KMS-11 (cell line): ENCODE data around the gene ZFR.
"Not testable (repeated sequence)": the region's sequence is repeated elsewhere in the genome, so short reads cannot be mapped to it uniquely, and the experiment has no call there.

Experiments
- H2AFZ ChIP-seq: fragments of 200-600 bp; sonication (generic); 2 replicates; pipeline ENCODE4 v1.6.1; 2016; ENCODE audit warnings: antibody characterized with exemption, mixed run types, low read depth
- H3K27ac ChIP-seq: fragments of 200-600 bp; sonication (generic); 2 replicates; pipeline ENCODE4 v1.6.1; 2016; ENCODE audit warnings: mild to moderate bottlenecking, mixed run types
- H3K27me3 ChIP-seq: fragments of 200-600 bp; sonication (generic); 2 replicates; pipeline ENCODE4 v1.6.1; 2017; ENCODE audit warnings: mild to moderate bottlenecking, low read depth, mixed run types, moderate library complexity; ENCODE audit not compliant: insufficient read depth
- H3K36me3 ChIP-seq: fragments of 200-600 bp; sonication (generic); 2 replicates; pipeline ENCODE4 v1.6.1; 2017; ENCODE audit warnings: mild to moderate bottlenecking, mixed run types; ENCODE audit not compliant: insufficient read depth
- H3K4me1 ChIP-seq: fragments of 200-600 bp; sonication (generic); 2 replicates; pipeline ENCODE4 v1.6.1; 2016; ENCODE audit warnings: mild to moderate bottlenecking, low read depth, mixed run types; ENCODE audit not compliant: poor library complexity, severe bottlenecking
- H3K4me2 ChIP-seq: fragments of 200-600 bp; sonication (generic); 2 replicates; pipeline ENCODE4 v1.7.0; 2016; ENCODE audit warnings: mild to moderate bottlenecking, mixed run types
- H3K4me3 ChIP-seq: fragments of 200-600 bp; sonication (generic); IDR thresholded peaks from 2 replicates; pipeline ENCODE4 v1.6.1; 2017; ENCODE audit warnings: low read depth, low read length, mixed read lengths; ENCODE audit not compliant: insufficient read depth
- H3K79me2 ChIP-seq: fragments of 200-600 bp; sonication (generic); 2 replicates; pipeline ENCODE4 v1.6.1; 2016; ENCODE audit warnings: low read depth, mixed run types; ENCODE audit not compliant: insufficient read depth
- H3K9ac ChIP-seq: fragments of 200-600 bp; sonication (generic); 2 replicates; pipeline ENCODE4 v1.6.1; 2016; ENCODE audit warnings: mild to moderate bottlenecking, mixed run types
- H4K20me1 ChIP-seq: fragments of 200-600 bp; sonication (generic); 2 replicates; pipeline ENCODE4 v1.6.1; 2016; ENCODE audit warnings: mild to moderate bottlenecking, mixed run types; ENCODE audit not compliant: insufficient read depth
- TF ChIP-seq, protein P1 (sequence below): fragments of 200-600 bp; sonication (generic); conservative IDR thresholded peaks from 2 replicates; pipeline ENCODE4 v1.6.1; 2017; ENCODE audit warnings: low read depth, mild to moderate bottlenecking, antibody characterized with exemption, low read length, moderate library complexity, mixed read lengths

ZFR gene

DNA sequence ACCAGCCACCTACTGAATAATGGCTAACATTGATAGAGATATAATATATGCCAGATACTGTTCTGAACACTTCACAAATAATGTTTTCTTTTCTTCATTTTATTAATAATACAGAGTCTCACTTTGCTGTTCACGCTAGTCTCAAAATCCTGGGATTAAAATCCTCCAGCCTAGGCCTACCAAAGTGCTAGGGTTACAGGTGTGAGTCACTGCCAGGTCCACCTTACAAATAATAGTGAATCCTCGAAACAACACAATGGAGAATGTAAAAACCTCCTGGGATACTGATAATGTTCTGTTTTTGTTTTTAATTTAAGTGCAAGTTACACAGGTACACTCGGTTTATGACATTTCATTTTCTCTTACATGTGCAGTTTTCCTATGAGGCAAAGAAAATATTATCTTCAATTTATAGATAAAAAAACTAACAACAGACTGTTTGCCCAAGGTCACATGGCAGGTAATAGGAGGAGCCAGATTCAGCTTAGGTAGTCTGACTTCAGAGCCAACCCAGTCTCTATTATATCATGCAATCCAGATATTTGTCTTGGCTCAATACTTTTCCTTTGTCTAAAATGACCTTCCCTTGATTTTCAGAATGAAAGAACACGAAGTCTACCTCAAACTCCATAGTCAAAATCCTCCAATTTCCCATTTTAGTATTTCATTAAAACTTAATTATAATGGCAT is 7.8 kb downstream of the ZFR start:
- Histone ChIP-seq H3K9ac (no peak overlapping the region), H4K20me1 (peaks cover 41% of the 10 kb centered on the region), H3K4me2 (no peak overlapping the region), H3K4me3 (no peak overlapping the region), H3K36me3 (peaks cover 9% of the 10 kb centered on the region; the same call in 1 of the 2 replicates), H3K27ac (no peak overlapping the region), H3K27me3 (no peaks in the 10 kb centered on the region), H3K4me1 (peaks cover 51% of the 10 kb centered on the region), H2AFZ (no peak overlapping the region), H3K79me2 (peaks cover 99% of the 10 kb centered on the region)
- TF ChIP-seq, protein P1, sequence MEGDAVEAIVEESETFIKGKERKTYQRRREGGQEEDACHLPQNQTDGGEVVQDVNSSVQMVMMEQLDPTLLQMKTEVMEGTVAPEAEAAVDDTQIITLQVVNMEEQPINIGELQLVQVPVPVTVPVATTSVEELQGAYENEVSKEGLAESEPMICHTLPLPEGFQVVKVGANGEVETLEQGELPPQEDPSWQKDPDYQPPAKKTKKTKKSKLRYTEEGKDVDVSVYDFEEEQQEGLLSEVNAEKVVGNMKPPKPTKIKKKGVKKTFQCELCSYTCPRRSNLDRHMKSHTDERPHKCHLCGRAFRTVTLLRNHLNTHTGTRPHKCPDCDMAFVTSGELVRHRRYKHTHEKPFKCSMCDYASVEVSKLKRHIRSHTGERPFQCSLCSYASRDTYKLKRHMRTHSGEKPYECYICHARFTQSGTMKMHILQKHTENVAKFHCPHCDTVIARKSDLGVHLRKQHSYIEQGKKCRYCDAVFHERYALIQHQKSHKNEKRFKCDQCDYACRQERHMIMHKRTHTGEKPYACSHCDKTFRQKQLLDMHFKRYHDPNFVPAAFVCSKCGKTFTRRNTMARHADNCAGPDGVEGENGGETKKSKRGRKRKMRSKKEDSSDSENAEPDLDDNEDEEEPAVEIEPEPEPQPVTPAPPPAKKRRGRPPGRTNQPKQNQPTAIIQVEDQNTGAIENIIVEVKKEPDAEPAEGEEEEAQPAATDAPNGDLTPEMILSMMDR, result no peak

GRCh38 chr5:32435383-32435782 is 9.2 kb downstream of the ZFR start:
- no peaks in the 10 kb centered on the region for H3K27me3 ChIP-seq
- H3K4me2 ChIP-seq, result no peak overlapping the region
- peaks cover 41% of the 10 kb centered on the region for H4K20me1 ChIP-seq
- peaks cover 99% of the 10 kb centered on the region for H3K79me2 ChIP-seq
- H2AFZ ChIP-seq, result no peak overlapping the region
- peaks cover 51% of the 10 kb centered on the region for H3K4me1 ChIP-seq
- TF ChIP-seq, protein P1, result no peak
- H3K36me3 ChIP-seq, result peaks cover 6% of the 10 kb centered on the region; the same call in 1 of the 2 replicates
- H3K9ac ChIP-seq, result no peak overlapping the region
- H3K27ac ChIP-seq, result no peak overlapping the region
- H3K4me3 ChIP-seq, result no peak overlapping the region

GRCh38 chr5:32434221-32434620 is 10.3 kb downstream of the ZFR start:
- Histone ChIP-seq H2AFZ (no peak overlapping the region), H3K4me2 (no peak overlapping the region), H4K20me1 (peaks cover 38% of the 10 kb centered on the region), H3K4me1 (peaks cover 49% of the 10 kb centered on the region), H3K79me2 (peaks cover 99% of the 10 kb centered on the region), H3K27ac (no peak overlapping the region), H3K4me3 (no peak overlapping the region), H3K9ac (no peak overlapping the region), H3K36me3 (peaks cover 5% of the 10 kb centered on the region; the same call in 1 of the 2 replicates), H3K27me3 (no peaks in the 10 kb centered on the region)
- TF ChIP-seq, protein P1, result no peak

- no peak overlapping the region for H2AFZ ChIP-seq
- H4K20me1 ChIP-seq, result peaks cover 28% of the 10 kb centered on the region
- peaks cover 88% of the 10 kb centered on the region for H3K79me2 ChIP-seq
- H3K4me3 ChIP-seq, result no peak overlapping the region
- peaks cover 39% of the 10 kb centered on the region for H3K4me1 ChIP-seq
- no peaks in the 10 kb centered on the region for H3K27me3 ChIP-seq
- TF ChIP-seq, protein P1, result no peak
- H3K27ac ChIP-seq, result no peak overlapping the region
- H3K4me2 ChIP-seq, result no peak overlapping the region
- no peaks in the 10 kb centered on the region; the same call in 1 of the 2 replicates for H3K36me3 ChIP-seq
- no peak overlapping the region for H3K9ac ChIP-seq
Observed at GRCh38 chr5:32432633-32433032, 11.9 kb downstream of the ZFR start.

GRCh38 chr5:32430825-32431224 is 13.7 kb downstream of the ZFR start:
- H3K4me2 ChIP-seq, H3K9ac ChIP-seq, H3K27ac ChIP-seq, H3K27me3 ChIP-seq, H3K36me3 ChIP-seq, H3K4me3 ChIP-seq, H2AFZ ChIP-seq: not testable (repeated sequence)
- H4K20me1 ChIP-seq, result peaks cover 20% of the 10 kb centered on the region
- peaks cover 88% of the 10 kb centered on the region for H3K79me2 ChIP-seq
- H3K4me1 ChIP-seq, result peaks cover 30% of the 10 kb centered on the region
